Body of pancreas (tissue), 4 donors: ENCODE results near the gene CLCF1.

ENCODE experiments used
- CTCF ChIP-seq, 7 experiments: fragments of 450-650 bp in 4 of 7; fragments of 200-600 bp in 3 of 7; sonication (generic) in 3 of 7; IDR thresholded peaks; one replicate each; pipeline ENCODE4 v1.5.1; 2016 to 2019; ENCODE audit warnings: antibody characterized with exemption in 7 of 7
- POLR2A ChIP-seq, 3 donors: fragments of 450-650 bp; IDR thresholded peaks; one replicate each; pipeline ENCODE4 v1.6.1; 2016; ENCODE audit warnings: antibody characterized with exemption in 3 of 3, mild to moderate bottlenecking in 2 of 3

- TF ChIP-seq CTCF (IDR thresholded peaks at IDR 0.05) (no peak), POLR2A (IDR thresholded peaks at IDR 0.05) (no peak)
Measured at GRCh38 chr11:67364783-67365722, 8.3 kb downstream of the CLCF1 start.
